Vagina (tissue), 2 donors: Measurements from ENCODE around the gene TOR2A.

Source experiments
- POLR2AphosphoS5 ChIP-seq, 2 donors: sonication (generic); formaldehyde crosslinking; IDR thresholded peaks; one replicate each; pipeline ENCODE4 v1.9.0; 2017; ENCODE audit warnings: antibody characterized with exemption in 2 of 2, mild to moderate bottlenecking in 2 of 2, low read depth in 1 of 2; ENCODE audit not compliant: insufficient read depth in 1 of 2
- TF ChIP-seq, protein P1 (sequence below), 3 experiments: fragments of 450-650 bp in 2 of 3; fragments of 200-600 bp in 1 of 3; sonication (generic) in 1 of 3; IDR thresholded peaks; one replicate each; pipeline ENCODE4 v1.5.1; 2017 to 2019; ENCODE audit warnings: antibody characterized with exemption in 3 of 3, mild to moderate bottlenecking in 2 of 3, moderate library complexity in 2 of 3

DNA sequence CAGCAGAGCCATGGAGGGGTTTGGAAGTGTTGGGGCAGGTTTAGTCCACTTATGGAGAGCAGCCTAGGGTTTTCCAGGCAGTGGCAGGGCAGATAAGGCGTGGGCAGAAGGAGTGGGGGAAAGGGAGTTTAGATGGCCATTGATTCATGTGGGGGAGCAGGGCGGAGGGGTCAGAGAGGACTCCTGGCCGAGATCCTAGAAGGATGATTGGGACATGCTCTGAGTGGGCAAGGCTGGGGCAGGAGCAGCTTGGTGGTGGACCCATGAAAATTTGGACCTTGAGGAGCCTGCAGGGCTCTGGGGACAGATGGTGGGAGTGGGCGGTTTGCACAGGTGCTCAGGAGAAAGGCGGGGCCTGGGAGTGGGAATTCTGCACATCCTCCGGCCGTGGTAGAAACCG lies 18.1 kb upstream of the TOR2A start:
- TF ChIP-seq, protein P1, sequence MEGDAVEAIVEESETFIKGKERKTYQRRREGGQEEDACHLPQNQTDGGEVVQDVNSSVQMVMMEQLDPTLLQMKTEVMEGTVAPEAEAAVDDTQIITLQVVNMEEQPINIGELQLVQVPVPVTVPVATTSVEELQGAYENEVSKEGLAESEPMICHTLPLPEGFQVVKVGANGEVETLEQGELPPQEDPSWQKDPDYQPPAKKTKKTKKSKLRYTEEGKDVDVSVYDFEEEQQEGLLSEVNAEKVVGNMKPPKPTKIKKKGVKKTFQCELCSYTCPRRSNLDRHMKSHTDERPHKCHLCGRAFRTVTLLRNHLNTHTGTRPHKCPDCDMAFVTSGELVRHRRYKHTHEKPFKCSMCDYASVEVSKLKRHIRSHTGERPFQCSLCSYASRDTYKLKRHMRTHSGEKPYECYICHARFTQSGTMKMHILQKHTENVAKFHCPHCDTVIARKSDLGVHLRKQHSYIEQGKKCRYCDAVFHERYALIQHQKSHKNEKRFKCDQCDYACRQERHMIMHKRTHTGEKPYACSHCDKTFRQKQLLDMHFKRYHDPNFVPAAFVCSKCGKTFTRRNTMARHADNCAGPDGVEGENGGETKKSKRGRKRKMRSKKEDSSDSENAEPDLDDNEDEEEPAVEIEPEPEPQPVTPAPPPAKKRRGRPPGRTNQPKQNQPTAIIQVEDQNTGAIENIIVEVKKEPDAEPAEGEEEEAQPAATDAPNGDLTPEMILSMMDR (IDR thresholded peaks at IDR 0.05): no peak
- no peak for TF ChIP-seq POLR2AphosphoS5 (IDR thresholded peaks at IDR 0.05; ENCODE audit: insufficient read depth in 1 of 2, low read depth in 1 of 2)
